Measurements from ENCODE around the gene UVRAG.

DNA sequence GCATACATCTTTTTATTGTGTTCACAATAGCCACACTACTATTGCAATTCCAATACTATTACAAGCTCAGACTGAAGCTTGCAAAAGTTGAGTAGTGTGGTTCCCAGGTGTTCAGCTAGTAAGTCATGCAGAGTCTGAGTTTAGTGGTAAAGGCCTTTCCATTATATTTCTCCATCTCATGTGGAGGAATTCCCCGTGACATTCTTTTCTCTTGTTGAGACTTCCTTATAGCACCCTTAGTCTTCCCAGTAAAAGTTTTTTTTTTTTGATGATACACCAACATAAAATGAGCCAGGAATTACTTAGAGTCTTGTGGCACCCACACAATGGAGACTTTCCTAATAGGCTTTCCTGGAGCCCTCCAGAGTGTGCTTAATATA, 110.8 kb downstream of the UVRAG start:
- TF ChIP-seq, protein P1, sequence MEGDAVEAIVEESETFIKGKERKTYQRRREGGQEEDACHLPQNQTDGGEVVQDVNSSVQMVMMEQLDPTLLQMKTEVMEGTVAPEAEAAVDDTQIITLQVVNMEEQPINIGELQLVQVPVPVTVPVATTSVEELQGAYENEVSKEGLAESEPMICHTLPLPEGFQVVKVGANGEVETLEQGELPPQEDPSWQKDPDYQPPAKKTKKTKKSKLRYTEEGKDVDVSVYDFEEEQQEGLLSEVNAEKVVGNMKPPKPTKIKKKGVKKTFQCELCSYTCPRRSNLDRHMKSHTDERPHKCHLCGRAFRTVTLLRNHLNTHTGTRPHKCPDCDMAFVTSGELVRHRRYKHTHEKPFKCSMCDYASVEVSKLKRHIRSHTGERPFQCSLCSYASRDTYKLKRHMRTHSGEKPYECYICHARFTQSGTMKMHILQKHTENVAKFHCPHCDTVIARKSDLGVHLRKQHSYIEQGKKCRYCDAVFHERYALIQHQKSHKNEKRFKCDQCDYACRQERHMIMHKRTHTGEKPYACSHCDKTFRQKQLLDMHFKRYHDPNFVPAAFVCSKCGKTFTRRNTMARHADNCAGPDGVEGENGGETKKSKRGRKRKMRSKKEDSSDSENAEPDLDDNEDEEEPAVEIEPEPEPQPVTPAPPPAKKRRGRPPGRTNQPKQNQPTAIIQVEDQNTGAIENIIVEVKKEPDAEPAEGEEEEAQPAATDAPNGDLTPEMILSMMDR (optimal IDR thresholded peaks at IDR 0.05 in 1 of 3, IDR thresholded peaks at IDR 0.05 in 1 of 3, conservative IDR thresholded peaks at IDR 0.05 in 1 of 3; ENCODE audit: extremely low read depth in 1 of 3, insufficient read depth in 2 of 3, low read length in 3 of 3) = no peak
- TF ChIP-seq EZH2 (IDR thresholded peaks at IDR 0.05; ENCODE audit: low read length) = no peak
